HG03108 (cell line): Measurements from ENCODE around the gene PHF21B.

Source experiments
- ATAC-seq: cut with Tn5 transposase; IDR thresholded peaks from one replicate; pipeline ENCODE4 v1.9.1; 2021; ENCODE audit warnings: moderate library complexity; ENCODE audit not compliant: unreplicated experiment

The PHF21B gene

DNA sequence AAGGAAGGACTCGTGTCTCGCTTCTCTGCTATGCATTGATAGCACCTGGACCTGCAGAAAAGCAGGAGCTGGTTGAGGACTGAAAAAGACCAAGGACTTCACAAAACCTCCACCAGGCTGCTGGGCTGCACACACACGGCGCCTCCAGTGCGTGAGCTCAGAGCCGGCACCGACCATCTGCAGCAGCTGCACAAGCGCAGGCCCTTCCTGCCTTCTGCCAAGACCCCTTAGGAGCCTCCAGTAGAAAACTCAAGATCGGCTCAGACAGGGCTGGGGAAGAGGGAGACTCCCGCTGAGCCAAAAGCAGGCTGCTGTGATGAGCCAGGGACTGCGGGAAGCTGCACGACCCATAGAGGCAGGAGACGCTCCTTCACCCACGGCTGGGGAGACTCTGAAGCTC is 70.9 kb downstream of the PHF21B start:
- no peak for ATAC-seq

DNA sequence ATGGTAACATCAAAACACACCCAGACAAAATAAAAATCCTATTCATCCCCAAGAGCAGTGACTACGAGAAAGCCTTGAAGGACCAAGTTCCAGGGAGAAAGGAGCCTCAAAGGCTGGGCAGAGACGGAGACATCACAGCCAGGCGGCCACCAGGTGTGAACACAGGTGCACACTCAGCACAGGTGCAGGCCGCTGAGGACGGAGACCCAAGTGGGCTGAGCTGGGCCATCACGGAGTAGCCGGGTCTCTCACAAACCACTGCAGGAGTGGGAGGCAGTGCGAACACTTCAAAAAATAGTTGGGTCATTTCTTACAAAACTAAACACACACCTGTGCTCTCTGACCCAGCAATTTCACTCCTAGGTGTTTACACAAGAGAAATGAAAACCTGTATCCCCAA is 72.6 kb downstream of the PHF21B start:
- ATAC-seq = no peak

DNA sequence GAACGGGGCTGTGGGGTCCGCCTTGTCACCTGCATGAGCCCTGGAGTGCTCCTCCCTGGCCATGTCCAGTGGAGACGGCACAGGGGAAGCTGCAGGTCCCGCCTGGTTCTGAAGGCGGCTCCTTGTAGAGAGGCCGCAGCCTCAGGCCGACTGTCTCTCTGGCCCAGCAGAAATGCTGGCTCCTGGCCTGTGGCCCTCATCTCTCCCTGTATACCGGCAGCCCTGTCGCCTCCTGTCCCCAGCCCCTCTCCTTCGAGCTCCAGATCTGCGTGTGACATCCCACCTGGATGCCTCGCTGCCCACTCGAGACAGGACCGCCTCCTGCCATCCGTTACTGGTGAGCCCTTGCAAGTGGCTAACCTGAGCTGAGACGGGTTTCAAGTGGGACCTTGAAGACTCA is 73.6 kb downstream of the PHF21B start:
- ATAC-seq = no peak

DNA sequence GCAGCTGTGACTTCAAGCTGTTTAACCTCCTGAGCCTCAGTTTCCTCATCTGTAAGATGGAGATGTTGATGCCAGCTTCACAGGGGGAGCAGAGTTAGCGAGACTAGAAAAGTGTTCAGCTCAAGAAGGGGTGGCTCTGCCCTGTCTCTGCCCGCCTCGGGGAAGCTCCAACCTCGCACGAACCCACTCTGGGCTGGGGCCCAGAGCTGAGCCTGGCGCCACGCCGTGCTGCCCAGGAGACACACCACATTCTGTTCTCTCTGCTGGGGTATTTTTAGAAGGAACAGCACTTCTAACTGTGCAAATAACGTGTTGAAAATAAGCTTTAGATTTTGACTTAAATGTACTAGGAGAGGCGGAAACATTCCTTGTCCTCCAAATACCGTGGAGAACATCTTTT is 74.1 kb downstream of the PHF21B start:
- no peak for ATAC-seq

DNA sequence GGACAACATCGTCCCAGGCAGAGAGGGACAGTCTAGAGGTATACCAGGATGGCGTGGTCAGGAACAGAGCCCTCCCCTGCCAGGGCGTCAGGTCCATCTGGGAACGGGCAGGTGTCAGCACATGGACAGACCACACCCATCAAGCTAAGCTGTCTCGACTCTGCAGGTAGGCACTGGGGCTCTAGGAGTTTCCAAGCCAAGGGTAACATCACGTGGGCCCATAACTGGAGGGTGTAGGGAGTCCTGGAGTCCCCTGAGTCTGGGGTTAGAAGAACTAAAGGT is 75.4 kb downstream of the PHF21B start:
- ATAC-seq = no peak

DNA sequence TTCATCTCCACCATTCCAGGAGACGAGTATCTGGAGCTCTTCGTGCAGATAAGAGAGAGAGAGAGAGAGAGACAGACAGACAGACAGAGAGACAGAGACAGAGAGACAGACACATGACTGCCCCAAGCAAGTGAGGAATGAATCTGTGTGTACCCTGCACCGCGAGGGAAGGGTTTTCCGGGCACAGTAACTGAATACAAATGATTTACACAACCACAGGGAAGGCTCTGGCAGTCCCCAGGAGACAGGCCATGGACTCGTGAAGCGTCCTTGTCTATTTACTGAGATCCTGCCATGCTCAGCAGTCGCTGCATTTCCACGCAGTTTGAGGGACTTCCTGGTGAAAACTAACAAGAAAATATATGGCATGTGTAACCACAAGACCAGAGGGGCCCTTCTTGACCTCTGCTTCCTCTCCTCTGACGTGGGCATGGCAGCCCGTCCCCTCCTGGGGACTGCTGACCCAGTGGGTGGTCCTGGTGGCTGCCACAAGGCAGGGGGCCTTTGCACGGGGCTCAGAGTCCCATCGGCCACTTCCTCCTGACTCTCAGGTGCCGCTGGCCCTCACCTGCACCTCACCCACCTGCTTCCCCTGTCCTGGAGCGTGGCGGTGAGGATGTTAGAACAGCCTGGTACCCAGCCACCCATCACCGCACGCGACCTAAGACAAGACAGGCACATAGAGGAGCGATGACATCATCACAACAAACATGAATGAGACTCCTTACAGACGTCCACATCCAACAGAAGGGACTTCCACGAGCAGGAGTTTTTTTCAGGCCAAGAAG is 75.9 kb downstream of the PHF21B start:
- ATAC-seq = no peak

DNA sequence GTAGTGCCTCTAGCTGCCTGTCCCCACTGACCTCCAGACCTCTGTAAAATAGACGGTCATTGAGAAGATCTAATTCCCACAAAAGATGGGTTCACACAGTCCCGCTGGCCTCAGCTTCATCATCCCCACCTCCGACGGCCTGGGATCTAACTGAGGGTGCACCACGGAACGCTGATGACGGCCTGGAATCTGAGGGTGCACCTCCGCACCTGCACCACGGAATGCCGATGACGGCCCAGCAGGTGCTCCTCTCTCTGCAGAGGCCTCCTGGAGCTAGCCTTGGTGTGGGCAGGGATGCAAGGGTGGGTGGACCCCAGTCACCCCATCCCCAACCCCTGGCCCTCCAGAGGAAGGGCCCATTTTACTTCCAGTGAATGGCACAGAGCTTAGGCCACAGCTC is 77.3 kb downstream of the PHF21B start:
- no peak for ATAC-seq

DNA sequence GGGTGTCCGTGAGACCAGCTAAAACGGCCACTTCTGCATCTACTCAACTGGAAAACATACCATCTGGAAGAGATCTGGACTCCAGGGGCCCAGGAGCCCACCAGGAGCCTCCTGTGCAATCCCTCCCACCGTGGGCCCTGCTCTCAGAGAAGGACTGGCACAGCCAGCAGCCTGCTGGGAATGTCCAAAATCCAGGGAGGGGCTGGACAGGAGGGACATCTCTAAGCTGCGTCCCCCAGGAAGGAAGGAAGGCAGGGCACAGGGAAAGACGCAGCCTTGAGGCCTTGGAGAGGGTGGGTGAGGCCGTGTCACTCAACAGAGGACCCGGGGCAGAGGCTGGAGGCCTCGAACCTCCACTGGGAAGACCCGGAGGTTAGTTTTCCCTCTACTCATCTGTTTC is 78.0 kb downstream of the PHF21B start:
- no peak for ATAC-seq

DNA sequence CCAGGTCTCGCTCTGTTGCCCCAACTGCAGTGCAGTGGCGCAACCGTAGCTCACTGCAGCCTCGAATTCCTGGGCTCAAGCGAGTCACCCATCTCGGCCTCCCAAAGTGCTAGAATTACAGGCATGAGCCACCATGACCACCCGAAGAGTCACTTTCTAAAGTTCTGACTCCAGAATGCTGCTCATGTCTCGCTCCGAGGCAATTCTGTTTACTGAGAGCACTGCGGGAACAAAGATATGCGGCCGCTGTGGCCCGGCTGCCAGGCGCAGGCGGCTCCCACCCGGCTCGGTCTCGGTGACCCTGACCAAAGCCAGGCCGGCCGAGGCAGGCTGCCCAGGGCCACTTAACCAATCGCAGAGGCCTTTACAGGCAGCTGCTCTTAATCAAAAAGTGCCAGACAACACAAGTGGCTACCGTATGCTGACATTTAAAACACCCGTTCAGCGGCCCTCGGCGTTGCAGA is 78.7 kb downstream of the PHF21B start:
- ATAC-seq = no peak

DNA sequence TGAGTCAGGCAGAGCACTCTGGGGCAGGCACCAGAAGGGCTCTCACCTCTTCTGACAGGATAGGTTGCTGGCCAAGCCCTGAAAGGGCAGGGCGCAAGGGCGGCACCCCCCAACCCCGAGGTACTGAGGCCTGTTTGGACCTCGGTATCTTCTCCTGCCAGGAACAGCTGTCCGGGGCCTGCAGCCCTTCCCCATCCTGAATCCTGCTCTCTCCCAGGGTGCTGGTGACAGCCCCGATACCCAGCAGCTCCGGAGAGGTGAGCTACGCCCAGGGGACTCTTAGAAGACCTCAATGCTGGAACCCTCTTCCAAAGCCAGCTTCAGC is 79.1 kb downstream of the PHF21B start:
- no peak for ATAC-seq

DNA sequence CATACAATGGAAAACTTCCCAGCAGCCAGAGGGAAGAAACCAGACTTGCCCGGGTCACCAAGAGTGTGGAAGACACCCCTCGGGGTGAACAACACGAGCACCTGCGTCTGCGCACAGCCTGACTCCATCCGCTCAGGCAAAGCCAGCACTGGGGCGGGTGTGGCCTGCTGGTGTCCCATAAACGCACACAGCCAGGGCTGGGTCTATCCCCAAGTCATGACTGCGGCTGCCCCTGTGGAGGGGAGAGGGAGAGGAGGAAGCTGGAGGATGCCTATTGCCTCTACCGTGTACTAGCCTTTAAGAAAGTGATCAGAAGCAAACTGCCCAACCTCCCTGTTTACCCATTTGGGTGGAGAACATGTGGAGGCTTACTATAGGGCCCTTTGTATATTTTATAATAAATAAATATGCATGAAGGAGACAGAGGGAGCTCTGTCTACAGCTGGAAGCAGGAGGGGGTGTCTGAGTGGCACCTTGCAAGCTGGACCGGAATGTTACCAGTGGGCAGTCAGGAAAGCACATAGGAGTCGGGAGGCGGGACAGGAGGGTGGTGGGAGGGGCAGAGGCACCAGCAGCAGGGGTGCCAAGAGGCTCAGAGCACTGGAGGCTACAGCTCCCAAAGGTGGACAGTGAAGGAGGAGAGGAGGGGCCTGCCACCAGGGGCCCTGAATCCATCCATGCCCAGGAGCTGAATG is 79.6 kb downstream of the PHF21B start:
- no peak for ATAC-seq

DNA sequence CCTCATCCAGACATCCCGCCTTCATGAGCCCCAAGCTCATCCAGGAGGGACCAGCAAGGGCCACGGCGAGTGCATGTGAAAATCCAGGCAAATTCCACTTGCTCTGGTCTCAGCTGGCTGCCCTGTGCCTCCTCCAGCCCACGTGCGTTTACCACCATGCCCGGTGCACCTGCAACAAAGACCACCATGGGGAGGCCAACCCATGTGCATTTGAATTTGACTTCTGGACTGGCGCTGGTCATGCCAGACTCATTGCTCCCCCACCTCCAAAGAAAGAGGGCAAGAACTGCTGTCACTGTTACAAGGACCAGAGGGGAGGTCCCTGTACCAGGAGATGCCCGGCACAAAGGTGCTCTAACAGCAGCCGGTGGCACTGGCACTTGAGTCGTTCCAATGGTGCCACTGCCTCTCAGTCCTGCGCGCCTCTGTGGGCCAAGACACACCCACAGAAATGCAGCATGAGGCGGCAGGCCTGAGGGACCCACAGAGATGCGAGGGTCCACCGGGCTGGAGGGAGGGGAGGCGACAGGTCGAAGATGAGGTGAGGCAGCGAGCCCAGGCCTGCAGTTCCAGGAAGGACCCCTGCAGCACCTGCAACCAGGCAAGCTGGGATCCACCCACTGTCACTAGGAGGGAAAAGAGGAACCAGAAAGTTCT is 80.3 kb downstream of the PHF21B start:
- no peak for ATAC-seq

DNA sequence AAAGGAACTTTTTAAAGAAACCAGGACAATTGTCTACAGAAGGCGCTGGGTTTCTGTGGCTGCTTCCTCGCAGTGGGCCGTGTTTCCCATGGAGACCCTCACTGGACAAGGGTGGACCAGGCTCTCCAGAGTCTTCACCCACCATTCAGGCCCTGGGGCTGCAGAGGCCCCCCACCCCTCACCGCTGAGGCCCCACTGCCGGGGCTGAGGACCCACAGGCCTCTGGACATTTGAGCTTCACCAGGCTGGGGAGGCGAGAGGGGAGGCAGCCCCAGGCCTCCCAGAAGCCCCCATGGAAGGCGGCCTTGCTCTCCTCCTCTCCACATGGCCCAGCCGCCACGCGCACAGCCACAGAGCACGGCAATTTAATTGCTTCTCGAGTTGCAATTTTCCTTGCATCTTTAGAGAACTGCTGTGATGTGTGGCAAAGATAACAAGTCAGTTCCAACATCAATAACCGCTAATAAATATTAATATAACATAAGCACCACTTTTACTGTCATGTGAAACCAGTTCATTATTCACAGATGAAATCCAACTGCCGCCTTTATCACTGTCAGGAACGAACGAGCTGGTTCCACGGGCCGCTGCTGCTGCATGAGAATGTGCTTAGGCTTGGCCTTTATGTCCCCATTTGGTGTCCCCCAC is 81.0 kb downstream of the PHF21B start:
- ATAC-seq = no peak

DNA sequence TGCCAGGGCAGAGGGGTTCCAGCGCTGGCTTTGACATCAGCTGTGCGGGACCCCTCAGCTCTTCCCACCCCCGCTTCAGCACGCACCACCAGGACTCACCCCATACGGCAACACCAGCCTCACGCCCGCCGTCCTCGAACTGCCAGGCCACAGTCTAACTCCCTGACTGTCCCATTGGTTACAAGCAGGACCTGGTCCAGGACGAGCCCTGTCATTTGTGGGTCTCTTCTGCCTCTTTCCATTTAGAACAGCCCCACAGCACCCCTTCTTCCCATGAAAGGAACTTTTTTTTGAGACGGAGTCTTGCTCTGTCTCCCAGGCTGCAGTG is 81.7 kb downstream of the PHF21B start:
- no peak for ATAC-seq

DNA sequence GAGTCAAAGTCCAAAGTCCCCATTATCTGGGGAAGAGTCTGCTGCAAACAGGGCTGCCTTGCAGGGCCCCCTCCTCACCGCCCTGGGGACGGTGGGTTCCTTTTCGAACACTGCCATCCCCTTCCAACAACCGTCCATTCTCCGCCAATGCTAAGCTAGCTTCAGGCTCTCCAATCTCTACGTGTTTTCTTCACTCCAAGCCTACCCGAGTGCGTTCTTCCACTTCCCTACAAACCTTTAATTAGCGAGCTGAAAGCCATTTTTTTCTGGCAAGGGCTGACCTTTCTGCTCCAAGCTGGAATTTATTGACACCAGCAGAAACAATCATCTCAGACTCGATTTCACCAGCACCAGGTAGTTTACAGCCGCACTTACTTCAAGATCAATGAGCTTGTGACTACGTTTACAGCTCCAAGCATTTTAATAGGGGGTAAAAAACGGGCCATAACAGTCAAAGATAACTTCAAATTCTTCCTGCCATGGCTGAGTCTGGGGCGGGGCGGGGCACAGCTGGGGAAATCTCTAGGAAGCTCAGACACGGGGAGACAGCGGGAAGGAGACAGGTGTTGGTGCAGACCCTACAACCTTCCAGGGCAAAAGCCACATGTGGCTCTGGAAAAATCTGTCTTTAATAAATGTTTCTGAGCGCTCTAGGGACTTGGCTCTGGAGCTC is 82.2 kb downstream of the PHF21B start:
- no peak for ATAC-seq

DNA sequence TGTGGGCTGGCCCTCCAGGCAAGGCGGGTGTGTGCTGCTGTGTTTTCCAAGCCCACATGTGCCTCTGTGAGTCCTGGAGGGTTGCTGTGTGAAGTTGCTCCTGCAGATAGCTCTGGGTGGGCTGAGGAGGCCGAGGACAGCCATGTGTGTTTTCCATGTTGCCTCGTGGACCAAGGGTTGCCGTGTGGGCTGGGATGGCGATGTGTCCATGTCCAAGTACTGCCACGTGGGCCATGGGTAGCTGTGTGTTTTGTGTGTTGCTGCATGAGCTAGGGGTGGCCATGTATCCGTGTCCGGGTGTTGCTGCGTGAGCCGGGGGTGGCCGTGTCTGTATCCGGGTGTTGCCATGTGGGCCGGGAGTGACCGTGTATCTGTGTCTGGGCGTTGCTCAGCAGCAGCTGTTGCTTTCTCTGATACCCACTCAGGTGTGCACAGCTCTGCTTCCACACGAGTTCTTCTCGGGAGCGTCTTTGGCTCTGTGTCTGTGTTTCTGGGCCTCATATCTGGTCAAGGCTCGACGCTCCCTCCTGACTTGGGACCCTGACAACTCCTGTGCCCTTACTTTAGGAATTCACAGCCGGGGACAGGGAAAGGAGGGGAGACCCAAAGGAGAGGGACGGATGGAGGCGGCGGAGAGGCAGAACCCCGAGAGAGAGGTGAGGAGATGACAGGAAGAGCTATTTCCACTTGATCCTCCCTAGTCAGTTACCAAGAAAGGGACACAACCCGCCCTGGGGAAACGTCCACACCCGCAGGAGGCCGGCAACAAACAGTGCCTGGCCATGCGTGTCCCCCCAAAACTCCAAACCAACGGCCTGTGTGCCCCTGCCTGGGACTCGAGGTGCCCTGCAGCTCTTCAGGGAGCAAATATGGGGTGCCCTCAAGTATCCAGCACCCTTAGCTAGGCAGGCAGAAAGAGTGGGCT is 83.1 kb downstream of the PHF21B start:
- ATAC-seq = no peak

DNA sequence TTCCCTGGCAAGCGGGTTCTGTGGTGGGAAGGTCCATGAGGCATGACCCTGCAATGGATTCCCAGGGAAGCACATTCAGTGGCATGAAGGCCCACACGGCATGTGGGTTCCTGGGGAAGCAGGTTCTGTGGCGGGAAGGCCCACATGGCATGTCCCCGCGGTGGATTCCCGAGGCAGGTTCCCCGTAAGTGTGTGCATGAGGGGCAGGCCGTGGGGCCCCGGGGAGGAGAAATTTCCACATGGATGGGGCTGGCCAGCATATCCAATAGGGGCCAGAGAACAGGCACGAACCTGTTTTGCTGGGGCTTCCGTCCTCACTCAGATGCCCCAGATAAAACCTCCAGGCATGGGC is 83.7 kb downstream of the PHF21B start:
- no peak for ATAC-seq

DNA sequence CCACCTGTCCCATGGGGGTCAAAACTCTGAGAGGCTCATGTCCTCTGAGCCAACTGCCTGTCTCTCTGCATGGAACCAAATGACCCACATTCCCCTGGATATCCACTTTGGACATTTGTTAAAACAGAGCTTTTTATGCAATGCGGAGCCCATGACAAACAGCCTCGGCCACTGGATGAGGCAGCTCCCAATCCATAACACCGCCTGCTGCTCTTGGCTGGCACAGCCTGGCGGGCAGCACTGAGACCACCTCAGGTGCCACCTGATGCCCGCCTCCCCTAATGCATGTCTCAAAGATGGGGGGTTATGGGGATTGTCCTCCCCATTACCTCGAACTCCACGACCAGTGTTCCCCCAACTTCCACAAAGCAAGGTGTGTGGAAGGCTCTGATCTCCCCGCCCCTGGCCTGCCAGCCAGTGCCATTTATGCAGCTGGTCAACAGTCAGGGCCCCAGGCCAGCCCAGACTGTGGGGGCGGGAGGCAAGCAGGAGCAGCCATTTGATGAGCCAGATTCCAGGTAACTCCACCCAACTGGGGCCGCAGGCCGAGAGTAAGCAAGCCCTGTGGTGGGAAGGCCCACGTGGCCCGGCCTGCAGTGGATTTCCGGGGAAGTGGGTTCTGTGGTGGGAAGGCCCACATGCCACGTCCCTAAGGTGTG is 84.2 kb downstream of the PHF21B start:
- no peak for ATAC-seq

DNA sequence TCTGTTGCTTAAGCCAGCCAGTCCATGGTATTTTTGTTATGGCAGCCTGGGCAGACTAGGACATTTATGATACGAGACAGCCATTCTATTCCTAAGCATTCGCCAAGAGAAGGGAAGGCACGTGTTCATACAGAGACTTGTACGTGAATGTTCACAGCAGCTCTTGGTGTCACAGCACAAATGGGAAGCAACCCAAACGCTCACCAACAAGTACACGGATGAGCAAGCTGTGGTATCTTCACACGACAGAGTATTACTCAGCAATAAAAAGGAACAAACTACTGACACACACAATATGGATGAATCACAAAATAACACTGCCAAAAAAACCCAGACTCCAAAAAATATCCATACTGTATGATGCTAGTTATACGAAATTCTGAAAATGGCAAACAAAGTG is 85.1 kb downstream of the PHF21B start:
- ATAC-seq = no peak

DNA sequence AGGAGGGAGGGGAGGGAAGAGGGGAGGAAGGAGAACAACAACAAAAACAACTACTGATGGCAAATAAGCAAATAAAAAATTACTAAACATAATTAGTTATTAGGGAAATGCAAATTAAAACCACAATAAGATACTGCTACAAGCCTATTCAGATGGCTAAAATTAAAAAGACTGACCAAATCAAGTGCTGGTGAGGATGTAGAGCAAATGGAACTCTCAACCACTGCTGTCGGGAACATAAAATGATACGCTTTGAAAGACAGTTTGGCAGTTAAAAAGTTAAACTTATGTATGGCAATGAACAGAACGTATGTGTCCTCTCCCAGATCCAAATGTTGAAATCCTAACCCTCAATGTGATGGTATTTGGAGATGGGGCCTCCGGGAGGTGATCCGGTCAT is 85.7 kb downstream of the PHF21B start:
- no peak for ATAC-seq
